ENCODE measurements around the gene MSMB. TPM values are rescaled to one million over a fixed set of nuclear protein-coding genes. Genes with fewer than 3 reads are reported as not detected.
"Not testable (repeated sequence)": the region's sequence is repeated elsewhere in the genome, so short reads cannot be mapped to it uniquely, and the experiment has no call there.

The MSMB gene, protein sequence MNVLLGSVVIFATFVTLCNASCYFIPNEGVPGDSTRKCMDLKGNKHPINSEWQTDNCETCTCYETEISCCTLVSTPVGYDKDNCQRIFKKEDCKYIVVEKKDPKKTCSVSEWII
- 1,000 to 10,000 TPM; 1,381 to 2,749 TPM for total RNA-seq

- intact Hi-C loops (cut with DNase I), result no loop called here
- Histone ChIP-seq H3K36me3 (no peaks in the 10 kb centered on the region), H3K27ac (peak within 1 kb of the TSS; percentile 26 to 80), H3K4me3 (peak within 1 kb of the TSS in 1 of 2 donors; percentile 33), H3K9me3 (no peaks in the 10 kb centered on the region), H3K27me3 (replicated peaks; ENCODE audit: insufficient read depth) (no peaks in the 10 kb centered on the region), H3K4me1 (replicated peaks) (peaks cover 4% of the 10 kb centered on the region)
- 73% methylated on average over 7 of the region's 7 CpGs for WGBS
- DNase-seq (ENCODE audit: low spot score), result no peak
- TF ChIP-seq, protein P1, sequence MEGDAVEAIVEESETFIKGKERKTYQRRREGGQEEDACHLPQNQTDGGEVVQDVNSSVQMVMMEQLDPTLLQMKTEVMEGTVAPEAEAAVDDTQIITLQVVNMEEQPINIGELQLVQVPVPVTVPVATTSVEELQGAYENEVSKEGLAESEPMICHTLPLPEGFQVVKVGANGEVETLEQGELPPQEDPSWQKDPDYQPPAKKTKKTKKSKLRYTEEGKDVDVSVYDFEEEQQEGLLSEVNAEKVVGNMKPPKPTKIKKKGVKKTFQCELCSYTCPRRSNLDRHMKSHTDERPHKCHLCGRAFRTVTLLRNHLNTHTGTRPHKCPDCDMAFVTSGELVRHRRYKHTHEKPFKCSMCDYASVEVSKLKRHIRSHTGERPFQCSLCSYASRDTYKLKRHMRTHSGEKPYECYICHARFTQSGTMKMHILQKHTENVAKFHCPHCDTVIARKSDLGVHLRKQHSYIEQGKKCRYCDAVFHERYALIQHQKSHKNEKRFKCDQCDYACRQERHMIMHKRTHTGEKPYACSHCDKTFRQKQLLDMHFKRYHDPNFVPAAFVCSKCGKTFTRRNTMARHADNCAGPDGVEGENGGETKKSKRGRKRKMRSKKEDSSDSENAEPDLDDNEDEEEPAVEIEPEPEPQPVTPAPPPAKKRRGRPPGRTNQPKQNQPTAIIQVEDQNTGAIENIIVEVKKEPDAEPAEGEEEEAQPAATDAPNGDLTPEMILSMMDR (IDR thresholded peaks at IDR 0.05), result no peak
- TF ChIP-seq POLR2AphosphoS5 (IDR thresholded peaks at IDR 0.05), result peak; percentile 69
Measured at GRCh38 chr10:46046261-46046660, at the start of gene MSMB. Gene MSMB (minus strand): TSS chr10:46046269. CDS start chr10:46046237, 32 bp downstream.

DNA sequence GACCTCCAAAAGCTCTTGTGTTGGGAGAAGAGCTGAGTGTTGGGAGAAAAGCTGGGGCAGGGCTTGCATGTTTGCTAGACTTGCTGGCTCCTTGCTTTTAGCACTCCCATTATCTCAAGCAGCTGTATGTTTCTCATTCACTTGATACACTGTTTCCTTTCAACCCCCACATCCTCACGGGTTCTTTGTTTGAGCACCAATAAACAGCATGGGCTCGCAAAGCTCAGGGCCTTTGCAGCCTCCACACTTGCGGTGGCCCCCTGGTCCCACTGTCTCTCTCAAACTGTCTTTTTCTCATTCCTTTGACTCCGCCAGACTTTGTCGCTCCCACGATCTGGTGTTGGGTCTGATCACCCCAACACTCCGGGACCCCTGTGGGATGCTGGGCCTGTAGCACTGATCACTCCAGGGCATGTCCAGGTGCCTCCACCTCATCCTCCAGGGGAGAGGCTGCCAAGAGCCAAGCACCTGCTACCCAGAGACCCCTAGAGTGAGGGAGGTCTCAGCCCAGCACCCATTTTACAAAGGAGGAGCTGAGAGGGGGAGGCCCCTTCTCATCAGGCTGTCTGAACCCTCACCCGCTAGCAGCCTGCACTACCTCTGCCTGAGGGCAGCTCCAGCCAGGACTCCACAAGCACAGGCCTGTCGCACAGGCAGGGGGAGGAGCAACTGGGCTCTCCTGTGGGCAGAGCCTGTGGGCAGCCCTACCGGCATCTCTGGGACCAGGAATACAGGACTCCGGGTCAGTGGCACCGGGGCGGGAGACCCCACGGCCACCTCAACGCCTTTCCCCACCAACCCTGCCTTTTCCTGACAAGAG lies 49.1 kb upstream of the MSMB start:
- H3K27ac ChIP-seq, result no peak overlapping the region
- no peaks in the 10 kb centered on the region for H3K9me3 ChIP-seq
- intact Hi-C loops (cut with DNase I), result no loop called here
- no peaks in the 10 kb centered on the region for H3K27me3 ChIP-seq (replicated peaks; ENCODE audit: insufficient read depth)
- H3K36me3 ChIP-seq, result no peaks in the 10 kb centered on the region
- no peak overlapping the region for H3K4me3 ChIP-seq
- 81% methylated on average over 15 of the region's 15 CpGs for WGBS
- TF ChIP-seq POLR2A (IDR thresholded peaks at IDR 0.05), result no peak
- no peaks in the 10 kb centered on the region for H3K4me1 ChIP-seq (replicated peaks)
- DNase-seq (ENCODE audit: low spot score), result no peak

DNA sequence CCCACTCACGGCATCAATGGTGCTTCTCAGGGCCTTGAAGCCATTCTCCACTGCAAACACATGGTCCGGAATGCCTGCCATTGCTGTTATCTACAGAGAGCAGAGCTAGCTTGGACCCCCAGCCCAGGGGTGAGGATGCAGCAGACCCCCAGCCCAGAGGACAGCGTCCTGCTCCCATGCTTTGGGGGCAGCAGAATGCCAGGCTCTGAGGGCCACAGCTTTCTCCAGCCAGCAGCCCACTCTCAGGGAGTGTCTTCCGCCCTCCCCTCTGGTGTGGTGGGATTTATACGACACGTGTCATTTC lies 48.1 kb upstream of the MSMB start:
- TF ChIP-seq POLR2A (IDR thresholded peaks at IDR 0.05) (no peak), POLR2AphosphoS5 (IDR thresholded peaks at IDR 0.05) (no peak)
- TF ChIP-seq, protein P1 (IDR thresholded peaks at IDR 0.05), result no peak
- Histone ChIP-seq H3K27me3 (replicated peaks; ENCODE audit: insufficient read depth) (no peaks in the 10 kb centered on the region), H3K4me3 (no peak overlapping the region), H3K36me3 (no peaks in the 10 kb centered on the region), H3K9me3 (no peaks in the 10 kb centered on the region), H3K4me1 (replicated peaks) (no peaks in the 10 kb centered on the region), H3K27ac (no peak overlapping the region)
- WGBS, result 93% methylated on average over 6 of the region's 6 CpGs
- intact Hi-C loops (cut with DNase I), result no loop called here
- DNase-seq (ENCODE audit: low spot score), result no peak

GRCh38 chr10:46093316-46094196 lies 47.5 kb upstream of the MSMB start:
- H3K4me1 ChIP-seq (replicated peaks); H3K9me3 ChIP-seq; DNase-seq (ENCODE audit: low spot score); H3K27me3 ChIP-seq (replicated peaks; ENCODE audit: insufficient read depth); H3K27ac ChIP-seq; H3K36me3 ChIP-seq; H3K4me3 ChIP-seq; intact Hi-C loops (cut with DNase I): not testable (repeated sequence)
- WGBS, result 87% methylated on average over 9 of the region's 9 CpGs

DNA sequence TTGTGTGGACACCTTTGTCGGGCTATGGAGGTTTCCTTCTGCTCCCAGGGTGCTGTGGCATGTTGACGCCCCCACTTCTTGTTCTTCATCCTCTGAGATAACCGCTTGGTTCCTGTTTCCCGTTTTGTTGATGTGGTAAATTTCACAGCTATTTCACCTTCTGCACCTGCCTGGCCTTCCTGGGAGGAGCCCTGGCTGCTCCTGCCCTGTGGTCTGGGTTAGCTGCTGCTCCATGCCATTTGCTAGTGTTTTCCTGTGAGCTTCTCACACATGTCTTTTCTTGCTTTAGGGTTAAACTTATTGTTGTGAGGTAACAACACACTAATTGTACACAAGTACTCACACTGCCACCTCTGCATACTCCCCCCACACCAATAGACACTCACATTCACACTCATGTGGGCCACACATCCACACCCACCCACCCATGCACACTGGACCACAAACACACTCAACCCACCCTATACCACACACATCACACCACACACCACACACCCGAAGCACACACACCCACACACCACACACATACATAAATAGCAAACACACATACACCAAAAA lies 46.5 kb upstream of the MSMB start:
- Histone ChIP-seq H3K27me3 (replicated peaks; ENCODE audit: insufficient read depth) (no peaks in the 10 kb centered on the region), H3K36me3 (no peaks in the 10 kb centered on the region), H3K4me3 (no peak overlapping the region), H3K9me3 (no peaks in the 10 kb centered on the region), H3K27ac (no peak overlapping the region), H3K4me1 (replicated peaks) (no peaks in the 10 kb centered on the region)
- WGBS, result 41% methylated on average over 5 of the region's 5 CpGs
- DNase-seq (ENCODE audit: low spot score), result no peak
- intact Hi-C loops (cut with DNase I), result no loop called here
- TF ChIP-seq POLR2A (IDR thresholded peaks at IDR 0.05) (no peak), POLR2AphosphoS5 (IDR thresholded peaks at IDR 0.05) (no peak)
- TF ChIP-seq, protein P1 (IDR thresholded peaks at IDR 0.05), result no peak
